GM10266 (cell line): ENCODE results near the gene CEP170B.

Experiments used
- DNase-seq: peaks from one replicate; pipeline ENCODE4 v3.0.0; 2012; ENCODE audit errors: extremely low spot score
- TF ChIP-seq, protein P1 (sequence below): IDR thresholded peaks from 2 replicates; pipeline ENCODE4 v1.5.1; 2012; ENCODE audit warnings: mild to moderate bottlenecking, low read depth; ENCODE audit not compliant: control insufficient read depth, insufficient read depth; ENCODE audit errors: missing control alignments

Gene CEP170B

DNA sequence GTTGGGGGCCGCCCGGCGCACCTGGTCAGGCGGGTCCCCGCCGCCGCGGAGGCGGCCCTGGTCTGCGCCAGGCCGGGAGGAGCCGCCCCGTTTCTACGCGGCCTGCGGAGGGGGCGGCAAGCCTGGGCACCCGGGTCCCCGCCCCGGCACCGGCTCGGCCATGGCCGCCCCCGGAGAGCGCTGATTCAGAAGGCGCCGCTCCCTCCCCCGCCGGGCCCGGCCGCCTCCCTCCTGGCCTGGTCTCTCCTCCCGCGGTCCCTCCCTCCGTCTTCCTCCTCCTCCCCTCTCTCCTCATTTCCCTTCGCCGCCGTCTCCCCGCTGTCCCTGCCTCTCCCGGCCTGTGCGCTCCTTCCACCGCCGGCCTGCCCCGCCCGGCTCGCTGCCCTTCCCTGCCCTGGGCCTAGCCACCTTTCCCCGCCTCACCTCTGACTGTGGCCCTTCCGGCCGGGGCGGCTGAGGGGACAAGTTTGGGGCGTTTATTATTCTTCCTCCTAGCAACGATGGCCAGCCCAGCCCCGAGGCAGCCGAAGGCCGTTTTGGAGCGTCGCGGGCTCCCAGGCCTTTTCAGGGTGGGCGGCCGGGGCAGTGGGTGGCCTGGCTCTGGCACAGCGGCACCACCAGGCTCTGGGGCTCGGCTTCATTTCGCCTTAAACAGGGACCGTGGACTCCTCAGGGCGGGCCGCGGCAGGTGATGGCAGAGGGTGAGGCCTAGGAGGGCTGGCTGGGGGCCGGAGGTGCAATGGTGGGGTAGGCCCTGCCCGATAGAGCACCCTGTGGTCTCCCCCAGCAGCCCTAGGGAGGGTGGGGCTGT is 768 bp downstream of the CEP170B start:
- TF ChIP-seq, protein P1, sequence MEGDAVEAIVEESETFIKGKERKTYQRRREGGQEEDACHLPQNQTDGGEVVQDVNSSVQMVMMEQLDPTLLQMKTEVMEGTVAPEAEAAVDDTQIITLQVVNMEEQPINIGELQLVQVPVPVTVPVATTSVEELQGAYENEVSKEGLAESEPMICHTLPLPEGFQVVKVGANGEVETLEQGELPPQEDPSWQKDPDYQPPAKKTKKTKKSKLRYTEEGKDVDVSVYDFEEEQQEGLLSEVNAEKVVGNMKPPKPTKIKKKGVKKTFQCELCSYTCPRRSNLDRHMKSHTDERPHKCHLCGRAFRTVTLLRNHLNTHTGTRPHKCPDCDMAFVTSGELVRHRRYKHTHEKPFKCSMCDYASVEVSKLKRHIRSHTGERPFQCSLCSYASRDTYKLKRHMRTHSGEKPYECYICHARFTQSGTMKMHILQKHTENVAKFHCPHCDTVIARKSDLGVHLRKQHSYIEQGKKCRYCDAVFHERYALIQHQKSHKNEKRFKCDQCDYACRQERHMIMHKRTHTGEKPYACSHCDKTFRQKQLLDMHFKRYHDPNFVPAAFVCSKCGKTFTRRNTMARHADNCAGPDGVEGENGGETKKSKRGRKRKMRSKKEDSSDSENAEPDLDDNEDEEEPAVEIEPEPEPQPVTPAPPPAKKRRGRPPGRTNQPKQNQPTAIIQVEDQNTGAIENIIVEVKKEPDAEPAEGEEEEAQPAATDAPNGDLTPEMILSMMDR = no peak
- DNase-seq = peak; percentile 74

DNA sequence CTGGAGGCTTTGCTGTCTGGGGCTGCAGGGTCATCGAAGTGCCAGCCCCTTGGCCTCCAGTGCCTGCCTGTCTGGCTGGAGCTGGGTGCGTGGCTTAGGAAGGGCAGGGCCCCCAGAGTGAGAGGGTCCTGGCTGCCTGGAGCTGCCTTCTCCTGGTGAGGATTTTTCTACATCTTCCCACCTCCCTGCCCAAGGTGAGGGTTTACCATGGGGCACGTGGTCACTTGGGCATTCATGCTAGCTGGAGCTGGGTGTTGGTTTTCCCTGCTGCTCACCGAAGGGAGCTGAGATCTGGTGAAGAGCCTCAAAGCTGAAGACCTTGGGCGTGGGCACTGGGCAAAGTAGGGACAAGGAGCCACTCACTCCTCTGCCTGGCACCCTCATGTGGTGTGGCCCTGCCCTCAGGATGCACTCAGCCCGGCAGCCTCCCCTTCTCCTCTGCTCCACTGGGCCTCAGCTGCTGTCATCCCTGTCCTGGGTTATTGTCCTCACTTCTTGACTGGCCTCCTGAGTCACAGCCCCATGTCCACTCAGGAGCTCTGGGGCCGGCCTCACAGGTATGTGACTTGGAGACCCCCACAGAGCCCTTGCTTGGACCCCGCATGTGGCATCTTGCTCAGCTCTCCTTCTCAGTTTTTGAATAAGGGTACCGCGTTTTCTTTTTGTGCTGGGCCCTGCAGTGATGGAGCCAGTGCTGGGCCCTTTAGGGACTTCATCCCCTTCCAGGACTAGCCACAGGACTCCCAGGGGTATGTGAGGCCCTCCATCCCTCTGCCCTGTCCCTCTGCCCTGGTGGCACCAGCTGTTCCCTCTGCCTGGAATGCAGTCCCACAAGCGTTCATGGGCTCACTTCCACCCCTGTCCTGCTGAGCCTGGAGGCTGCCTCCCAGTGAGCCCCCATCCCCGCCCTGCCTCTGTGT is 1.6 kb downstream of the CEP170B start:
- DNase-seq = no peak
- TF ChIP-seq, protein P1 = no peak

DNA sequence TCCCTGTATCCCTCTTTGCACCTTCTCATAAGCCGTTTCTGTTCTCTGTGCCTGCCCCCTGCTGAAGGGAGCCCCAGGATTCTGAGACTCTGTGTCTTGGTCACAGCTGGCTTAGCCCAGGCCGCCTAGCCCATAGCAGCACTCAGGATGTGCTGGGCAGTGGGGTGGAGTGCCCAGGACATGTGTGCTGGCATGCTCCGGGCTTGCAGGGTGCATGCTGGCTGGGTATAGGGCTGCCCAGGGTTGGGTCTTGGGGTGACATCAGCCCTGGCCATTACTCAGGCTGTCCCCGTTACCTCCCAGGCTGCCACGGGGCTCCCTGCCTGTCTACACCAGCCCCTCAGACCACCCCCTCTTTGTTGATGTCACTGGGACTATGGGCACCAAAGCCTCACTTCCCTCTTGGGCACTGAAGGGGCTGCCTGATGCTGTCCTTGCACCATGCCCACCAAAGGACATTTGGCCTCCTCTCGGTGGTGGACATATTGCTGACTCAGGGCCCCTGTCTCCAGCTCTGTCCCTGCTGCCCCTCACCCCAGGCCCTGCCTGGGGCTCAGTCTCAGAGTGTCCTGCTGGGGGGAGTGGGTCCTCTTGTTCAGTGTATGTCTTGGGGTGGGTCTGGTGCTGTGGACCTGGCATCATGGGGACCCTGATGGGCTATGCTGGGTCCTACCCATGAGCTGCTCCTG is 2.4 kb downstream of the CEP170B start:
- TF ChIP-seq, protein P1 = no peak
- DNase-seq = no peak

DNA sequence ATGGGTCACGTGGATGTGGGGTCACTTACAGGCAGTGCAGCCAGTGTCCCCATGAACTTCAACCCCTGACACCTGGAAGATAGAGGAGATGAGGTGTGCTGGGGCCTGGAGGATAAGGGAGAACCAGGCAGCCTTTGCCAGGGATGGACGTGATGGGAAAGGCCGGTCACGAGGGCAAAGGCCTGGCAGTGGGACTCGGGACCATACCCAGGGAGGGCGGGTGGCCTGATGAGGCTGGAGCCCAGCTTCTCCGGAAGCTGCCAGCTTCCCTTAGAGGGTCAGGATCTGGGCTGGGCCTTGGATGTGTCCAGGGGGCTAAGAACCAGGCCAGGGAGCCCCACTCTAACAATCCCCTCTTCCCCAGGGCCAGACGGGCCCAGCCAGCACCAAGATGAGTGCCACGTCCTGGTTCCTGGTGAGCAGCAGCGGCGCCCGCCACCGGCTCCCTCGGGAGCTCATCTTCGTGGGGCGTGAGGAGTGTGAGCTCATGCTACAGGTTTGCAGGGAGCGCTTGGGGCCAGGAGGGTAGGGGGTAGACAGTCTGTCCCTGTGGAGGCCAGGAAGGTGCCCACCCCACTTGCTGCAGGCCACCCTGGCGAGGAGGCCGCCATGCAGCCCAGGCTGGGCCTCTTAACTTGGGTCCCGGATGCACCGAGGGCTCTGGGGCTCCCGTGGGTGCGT is 3.1 kb downstream of the CEP170B start:
- DNase-seq = no peak
- TF ChIP-seq, protein P1 = no peak

DNA sequence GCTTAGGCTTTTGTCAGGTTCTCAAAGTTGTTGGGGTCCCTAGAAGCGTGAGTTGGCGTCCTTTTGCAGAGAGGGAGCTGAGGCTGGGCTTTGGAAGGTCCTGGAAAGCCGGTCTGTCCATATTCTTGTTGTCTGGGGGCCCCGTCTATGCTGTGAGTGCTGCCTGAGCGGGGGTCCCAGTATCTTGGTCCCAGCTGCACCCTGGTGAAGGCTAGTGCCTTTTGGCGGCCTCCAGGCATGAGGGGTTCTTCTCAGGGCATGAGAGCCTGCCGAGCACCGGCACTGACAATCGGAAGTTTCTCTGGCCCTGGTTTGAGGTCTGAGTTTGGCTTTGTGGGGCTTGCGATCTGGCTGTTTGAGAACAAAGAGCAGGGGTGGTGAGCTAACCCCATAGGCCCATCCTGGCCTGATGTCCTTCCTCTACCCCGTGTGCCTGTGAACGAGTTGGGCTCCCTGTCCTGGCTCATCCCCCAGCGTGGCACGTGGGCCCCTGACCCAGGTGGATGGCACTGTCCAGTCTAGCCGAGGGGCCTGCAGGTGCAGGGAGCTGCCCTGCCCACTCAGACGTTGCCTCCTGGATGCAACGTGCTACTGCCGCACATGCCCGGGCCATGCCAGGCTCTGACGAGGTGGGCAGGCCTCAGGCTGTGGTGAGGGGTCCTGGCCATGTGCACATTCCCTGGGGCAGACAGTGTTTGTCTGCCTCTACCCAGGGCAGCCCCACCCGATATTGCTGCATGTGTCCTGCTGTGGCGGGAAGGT is 3.9 kb downstream of the CEP170B start:
- DNase-seq = no peak
- TF ChIP-seq, protein P1 = no peak
